LNCAP (cell line): ENCODE measurements around the gene NR3C1.

ENCODE experiments used
- TF ChIP-seq, protein P1 (sequence below): fragments of 450-650 bp; IDR thresholded peaks from 2 replicates; pipeline ENCODE4 v1.5.1; 2017; ENCODE audit warnings: mild to moderate bottlenecking

NR3C1 gene

DNA sequence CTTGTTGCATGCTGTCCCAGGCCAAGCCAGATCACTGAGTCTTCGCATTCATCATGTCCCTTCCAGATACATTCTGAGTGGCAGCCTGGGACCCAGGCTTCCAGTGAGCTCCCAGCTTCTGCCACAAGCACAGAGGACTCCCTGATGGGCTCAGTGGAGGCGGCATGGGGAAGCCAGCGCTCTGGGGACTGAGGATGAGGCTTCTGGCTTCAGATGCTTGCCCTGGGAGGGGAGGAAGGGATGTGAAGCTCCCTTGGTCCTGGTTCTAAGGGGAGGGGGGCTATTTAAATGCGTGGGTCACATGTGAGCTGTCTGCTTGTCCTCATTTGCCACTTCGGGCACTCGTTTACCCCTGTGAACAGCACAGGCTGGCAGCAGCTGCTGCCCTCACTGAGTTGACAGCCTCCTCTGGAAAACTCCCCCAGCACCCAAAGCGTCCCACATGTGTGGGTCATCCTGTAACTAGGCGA is 174.0 kb downstream of the NR3C1 start:
- TF ChIP-seq, protein P1, sequence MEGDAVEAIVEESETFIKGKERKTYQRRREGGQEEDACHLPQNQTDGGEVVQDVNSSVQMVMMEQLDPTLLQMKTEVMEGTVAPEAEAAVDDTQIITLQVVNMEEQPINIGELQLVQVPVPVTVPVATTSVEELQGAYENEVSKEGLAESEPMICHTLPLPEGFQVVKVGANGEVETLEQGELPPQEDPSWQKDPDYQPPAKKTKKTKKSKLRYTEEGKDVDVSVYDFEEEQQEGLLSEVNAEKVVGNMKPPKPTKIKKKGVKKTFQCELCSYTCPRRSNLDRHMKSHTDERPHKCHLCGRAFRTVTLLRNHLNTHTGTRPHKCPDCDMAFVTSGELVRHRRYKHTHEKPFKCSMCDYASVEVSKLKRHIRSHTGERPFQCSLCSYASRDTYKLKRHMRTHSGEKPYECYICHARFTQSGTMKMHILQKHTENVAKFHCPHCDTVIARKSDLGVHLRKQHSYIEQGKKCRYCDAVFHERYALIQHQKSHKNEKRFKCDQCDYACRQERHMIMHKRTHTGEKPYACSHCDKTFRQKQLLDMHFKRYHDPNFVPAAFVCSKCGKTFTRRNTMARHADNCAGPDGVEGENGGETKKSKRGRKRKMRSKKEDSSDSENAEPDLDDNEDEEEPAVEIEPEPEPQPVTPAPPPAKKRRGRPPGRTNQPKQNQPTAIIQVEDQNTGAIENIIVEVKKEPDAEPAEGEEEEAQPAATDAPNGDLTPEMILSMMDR = no peak

DNA sequence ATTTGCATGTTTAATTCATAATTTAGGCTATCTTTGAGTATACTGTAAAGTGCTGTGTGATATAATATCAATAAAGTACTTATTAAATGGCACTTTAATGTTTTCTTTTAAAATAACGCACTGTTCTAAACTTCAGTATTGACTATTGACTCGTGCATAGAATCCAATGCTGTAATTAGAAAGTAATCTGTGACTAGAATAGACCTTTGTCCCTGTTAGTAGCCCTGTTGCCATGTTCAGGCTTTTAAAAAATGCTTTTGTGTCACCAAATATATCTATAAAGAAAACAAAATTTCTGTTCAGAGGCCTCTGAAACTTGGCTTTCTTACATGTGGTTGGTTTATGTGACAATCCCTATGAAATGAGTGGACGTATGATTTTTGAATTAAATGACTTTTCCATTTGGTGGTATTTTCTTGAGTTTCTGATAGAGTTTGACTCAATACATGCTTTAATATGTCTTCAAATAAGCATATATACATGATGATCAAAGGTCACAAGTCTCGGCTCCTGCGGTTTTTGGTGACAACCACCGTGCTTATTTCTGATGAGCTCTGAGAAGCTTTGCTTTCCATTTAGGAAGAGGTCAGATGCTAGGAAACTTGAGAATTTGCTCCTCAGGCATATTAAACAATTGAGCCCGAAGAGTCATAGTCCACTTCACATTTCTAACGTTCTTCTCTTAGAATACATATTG is 174.7 kb downstream of the NR3C1 start:
- TF ChIP-seq, protein P1 = no peak
